ENCODE measurements around the gene ARPP19. TPM values are rescaled to one million over a fixed set of nuclear protein-coding genes. Genes with fewer than 3 reads are reported as not detected.
"Not testable (repeated sequence)": the region's sequence is repeated elsewhere in the genome, so short reads cannot be mapped to it uniquely, and the experiment has no call there.

The ARPP19 gene, protein sequence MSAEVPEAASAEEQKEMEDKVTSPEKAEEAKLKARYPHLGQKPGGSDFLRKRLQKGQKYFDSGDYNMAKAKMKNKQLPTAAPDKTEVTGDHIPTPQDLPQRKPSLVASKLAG
- polyA plus RNA-seq (ENCODE audit: insufficient read length in 4 of 4), result 100 to 1,000 TPM; 119 to 143 (median 133) TPM

DNA sequence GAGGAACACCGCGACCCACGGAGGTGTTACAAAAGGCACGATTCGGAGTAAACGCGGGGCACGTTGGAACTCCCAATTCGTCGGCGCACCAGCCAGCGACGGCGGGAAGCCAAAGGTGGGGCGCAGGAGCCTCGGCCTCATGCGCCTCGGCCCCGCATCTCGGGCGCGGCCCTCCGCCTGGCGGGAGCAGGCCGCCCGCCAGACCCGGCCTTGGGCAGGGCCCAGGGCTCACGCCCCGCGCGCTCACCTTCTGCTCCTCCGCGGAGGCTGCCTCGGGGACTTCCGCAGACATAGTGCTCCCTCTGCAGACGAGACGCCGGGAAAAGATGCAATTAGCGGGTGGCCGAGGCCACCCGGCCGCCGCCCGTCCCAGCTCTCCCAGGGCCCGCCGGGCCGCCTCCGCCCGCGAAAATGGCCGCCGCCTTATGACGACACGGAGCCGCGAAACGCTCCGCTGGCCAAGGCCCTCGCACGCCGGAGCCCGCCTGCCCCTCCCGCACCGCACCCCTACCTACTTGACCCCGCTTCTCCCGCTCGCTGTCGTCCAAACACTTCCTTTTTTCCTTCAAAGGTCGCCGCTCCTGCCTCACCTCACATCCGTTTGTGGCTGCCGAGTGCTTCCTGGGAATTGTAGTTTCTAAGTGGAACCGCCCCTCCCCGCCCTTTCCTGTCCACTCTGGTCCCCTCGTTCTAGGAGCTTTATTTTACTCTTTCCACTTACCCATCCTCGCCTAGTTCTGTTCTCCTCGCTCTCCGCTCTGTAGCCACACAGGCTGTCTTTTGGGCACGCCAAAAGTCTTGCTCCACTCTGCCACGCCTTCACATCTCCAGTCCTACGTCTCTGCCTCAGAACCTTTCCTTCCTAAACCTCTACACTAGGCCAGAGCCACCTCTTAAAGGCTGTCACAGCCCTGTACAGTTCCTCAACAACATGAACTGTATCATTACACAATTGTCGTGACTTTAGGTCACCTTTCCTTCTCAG, at the start of gene ARPP19:
Gene ARPP19, minus strand, starts transcription at position 430 of the 985 bp plus-strand sequence. Its CDS starts 138 bp downstream, at position 292.
- peak; percentile 68 to 87 (median 74) for DNase-seq (ENCODE audit: low read depth in 4 of 4, low spot score in 2 of 4)

DNA sequence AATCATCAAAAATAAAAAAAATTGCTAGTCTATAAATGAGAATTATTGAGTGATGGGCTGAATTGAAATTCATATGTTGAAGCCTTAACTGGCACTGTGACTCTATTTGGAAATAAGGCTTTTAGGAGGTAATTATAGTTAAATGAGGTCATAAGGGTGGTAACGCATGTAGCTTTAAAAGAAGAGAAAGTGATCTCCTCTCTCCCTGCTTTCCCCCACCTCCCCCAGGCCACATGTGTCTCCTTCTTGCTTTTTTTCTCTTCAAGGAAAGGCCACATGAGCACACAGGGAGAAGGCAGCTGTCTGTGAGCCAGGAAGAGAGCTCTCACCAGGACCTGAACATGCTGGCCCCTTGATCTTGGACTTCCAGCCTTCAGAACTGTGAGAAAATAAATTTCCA, 48.2 kb upstream of the ARPP19 start:
- no peak for DNase-seq (ENCODE audit: low read depth in 4 of 4, low spot score in 2 of 4)

DNA sequence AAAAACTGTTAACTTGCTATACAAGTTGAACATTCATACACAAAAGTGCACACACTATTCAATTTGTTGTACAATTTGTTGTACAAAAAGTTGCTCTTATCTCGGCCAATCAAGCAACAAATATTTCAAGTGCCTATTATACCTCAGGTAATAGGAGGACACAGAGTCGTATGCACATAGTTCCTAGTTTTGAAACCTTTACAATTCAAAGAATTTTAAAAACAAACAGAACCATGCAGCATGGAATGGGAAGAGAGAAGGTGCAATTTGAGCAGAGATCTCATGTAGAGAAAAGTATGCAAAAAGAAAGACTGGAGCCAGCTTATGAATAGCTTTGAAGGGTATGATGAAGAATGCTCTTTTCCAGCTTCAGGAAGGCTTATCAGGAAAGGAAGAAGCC, 46.5 kb upstream of the ARPP19 start:
- DNase-seq (ENCODE audit: low read depth in 4 of 4, low spot score in 2 of 4), result no peak

DNA sequence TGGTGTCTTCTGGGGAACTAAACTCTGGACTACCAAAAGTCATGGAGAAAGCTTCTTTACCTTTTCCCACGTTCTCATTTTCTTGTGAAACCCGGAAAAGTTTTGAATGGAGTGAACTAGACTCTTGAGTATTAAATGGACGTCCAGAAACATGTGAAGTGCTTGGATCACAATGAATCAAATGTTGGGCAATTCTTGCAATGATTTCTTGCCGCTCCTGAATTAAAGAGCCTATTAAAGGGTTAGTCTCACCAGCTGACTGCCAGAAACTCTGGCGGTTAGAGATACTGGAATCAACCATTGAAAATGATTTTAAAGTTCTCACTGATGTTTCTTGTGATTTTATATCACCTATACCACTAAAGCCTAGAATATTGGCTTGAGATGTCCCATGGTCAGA, 40.8 kb upstream of the ARPP19 start:
- DNase-seq (ENCODE audit: low read depth in 4 of 4, low spot score in 2 of 4), result no peak

DNA sequence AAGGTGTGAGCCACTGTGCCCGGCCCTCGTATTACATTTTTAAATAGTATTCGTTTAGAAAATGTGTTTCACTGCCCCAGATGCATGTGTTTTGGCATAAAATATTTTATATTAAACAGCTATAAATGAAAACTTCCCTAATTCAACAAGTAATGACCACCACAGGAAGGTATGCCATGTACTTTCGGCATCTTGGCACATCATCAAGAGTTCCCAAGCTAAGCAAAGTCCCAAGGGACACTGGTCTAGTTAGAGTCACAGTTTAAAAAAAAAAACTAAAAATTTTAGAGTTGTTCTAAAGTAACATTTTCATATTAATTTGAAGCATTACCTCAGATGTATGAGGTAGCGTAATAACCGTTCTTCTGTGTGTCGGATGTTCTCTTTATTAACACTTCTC, 15.6 kb upstream of the ARPP19 start:
- DNase-seq (ENCODE audit: low read depth in 4 of 4, low spot score in 2 of 4), result no peak

DNA sequence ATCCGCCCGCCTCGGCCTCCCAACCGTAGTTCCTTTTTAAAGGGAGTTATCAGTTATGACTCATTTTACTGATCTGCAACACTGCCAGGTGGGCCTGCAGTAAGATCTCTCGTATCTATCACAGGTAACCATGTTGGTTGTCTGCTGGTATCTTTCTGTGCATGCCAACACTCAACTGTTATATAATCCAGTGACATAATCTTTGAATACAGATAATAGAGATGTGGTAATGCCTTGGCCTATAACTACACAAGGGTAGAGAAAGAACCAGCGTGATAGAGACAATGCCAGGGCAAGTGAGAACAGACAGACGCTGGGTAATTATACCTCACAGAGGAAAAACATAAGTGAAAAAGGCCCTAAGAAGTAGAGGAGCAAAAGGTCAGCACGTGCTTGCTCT, 11.0 kb upstream of the ARPP19 start:
- no peak for DNase-seq (ENCODE audit: low read depth in 4 of 4, low spot score in 2 of 4)

DNA sequence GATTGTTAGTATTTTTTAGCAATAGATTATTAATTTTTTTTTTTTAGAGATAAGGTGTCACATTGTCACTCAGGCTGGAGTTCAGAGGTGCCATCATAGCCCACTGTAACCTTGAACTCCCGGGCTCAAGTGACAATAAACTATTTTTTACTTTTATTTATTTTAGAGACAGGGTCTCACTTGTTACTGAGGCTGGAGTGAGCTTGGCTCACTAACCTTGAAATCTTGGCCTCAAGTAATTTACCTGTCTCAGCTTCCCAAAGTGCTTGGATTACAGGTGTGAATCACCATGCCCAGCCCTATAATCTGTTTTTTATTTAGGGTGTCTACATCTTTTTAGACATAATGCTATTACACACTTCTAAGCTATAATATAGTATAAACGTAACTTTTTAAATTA, 7.9 kb upstream of the ARPP19 start:
- DNase-seq (ENCODE audit: low read depth in 4 of 4, low spot score in 2 of 4), result no peak

DNA sequence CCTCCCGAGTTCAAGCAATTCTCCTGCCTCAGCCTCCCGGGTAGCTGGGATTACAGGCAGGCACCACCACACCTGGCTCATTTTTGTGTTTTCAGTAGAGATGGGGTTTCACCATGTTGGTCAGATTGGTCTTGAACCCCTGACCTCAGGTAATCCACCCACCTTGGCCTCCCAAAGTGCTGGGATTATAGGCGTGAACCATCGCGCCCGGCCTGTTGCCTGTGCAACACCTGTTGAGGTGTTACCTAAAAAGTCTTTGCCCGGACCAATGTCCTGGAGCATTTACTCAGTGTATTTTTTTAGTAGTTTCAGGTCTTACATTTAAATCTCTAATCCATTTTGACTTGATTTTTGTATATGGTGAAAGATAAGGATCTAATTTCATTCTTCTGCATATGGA, 6.7 kb upstream of the ARPP19 start:
- DNase-seq (ENCODE audit: low read depth in 4 of 4, low spot score in 2 of 4), result not testable (repeated sequence)

DNA sequence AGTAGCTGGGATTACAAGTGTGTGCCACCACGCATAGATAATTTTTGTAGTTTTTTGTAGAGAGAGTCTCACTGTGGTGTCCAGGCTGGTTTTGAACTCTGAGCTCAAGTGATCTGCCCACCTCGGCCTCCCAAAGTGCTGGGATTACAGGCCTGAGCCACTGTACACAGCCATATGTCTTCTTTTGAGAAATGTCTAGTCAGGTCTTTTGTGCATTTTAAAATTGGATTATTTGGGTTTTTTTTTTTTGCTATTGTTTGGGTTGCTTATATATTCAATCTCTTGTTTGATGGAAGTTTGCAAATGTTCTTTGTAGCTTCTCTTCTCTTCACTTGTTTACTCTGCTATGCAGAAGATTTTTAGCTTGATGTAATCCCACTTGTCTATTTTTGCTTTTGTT, 6.2 kb upstream of the ARPP19 start:
- no peak for DNase-seq (ENCODE audit: low read depth in 4 of 4, low spot score in 2 of 4)

DNA sequence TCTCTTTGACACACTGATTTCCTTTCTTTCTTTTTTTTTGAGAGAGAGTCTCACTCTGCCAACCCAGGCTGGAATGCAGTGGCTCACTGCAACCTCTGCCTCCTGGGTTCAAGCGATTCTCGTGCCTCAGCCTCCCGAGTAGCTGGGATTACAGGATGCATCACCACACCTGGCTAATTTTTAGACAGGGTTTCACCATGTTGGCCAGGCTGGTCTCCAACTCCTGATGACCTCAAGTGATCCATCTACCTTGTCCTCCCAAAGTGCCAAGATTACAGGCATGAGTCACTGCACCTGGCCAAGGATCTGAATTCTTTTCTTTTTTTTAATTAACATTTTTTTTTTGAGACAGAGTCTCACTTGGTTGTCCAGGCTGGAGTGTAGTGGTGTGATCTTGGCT, 5.8 kb upstream of the ARPP19 start:
- not testable (repeated sequence) for DNase-seq (ENCODE audit: low read depth in 4 of 4, low spot score in 2 of 4)

DNA sequence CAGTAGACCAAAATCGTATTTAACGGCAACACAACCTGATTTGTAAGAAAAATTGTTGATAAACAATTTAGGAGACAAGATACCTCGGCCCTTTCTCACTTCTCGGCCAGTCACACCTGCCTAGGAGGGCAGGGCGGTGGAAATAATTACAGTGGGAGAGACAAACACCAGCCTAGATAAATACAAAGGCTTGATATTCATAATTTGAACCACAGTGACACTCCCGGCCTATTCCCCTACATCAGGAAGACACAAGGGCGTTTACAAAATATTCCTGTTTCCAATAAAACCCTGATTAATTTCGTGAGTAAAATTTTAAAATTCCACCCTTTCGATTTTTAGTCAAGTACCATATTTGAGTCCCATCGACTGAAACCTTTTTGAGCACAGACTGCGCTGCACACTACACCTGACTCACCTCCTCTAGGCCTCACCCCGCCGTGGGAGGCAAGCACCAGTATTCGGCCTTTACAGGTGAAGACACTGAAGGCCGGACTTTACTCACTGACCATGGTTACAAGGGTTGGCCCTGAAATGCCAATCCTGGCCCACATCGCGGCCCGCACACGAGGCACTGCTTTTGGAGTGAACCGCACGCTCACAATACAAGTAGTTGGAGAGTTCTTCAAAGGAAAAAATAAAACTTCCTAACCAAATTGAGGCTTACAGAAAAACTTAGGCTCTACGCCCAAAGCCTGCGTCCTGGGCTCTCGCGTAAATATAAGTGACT, 794 bp downstream of the ARPP19 start:
- DNase-seq (ENCODE audit: low read depth in 4 of 4, low spot score in 2 of 4), result peak; percentile 44 to 74 (median 57)

DNA sequence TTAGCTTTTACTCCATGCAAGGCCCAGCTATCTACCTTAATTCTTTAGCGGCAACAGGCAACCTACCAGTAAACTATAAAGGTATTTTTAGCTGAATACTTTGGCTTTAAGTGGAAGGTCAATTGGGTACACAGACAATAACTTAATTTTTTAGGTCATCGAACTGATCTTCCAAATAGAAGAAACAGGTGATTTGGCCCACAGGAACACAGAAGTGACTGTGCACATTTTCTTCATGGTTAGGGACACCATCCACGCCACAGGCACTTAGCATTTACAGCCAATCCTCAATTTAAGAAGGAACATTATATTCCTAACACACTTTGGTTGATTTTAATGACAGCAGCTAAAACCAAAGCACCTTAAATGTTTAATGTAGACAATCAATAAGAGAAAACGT, 1.9 kb downstream of the ARPP19 start:
- no peak for DNase-seq (ENCODE audit: low read depth in 4 of 4, low spot score in 2 of 4)

DNA sequence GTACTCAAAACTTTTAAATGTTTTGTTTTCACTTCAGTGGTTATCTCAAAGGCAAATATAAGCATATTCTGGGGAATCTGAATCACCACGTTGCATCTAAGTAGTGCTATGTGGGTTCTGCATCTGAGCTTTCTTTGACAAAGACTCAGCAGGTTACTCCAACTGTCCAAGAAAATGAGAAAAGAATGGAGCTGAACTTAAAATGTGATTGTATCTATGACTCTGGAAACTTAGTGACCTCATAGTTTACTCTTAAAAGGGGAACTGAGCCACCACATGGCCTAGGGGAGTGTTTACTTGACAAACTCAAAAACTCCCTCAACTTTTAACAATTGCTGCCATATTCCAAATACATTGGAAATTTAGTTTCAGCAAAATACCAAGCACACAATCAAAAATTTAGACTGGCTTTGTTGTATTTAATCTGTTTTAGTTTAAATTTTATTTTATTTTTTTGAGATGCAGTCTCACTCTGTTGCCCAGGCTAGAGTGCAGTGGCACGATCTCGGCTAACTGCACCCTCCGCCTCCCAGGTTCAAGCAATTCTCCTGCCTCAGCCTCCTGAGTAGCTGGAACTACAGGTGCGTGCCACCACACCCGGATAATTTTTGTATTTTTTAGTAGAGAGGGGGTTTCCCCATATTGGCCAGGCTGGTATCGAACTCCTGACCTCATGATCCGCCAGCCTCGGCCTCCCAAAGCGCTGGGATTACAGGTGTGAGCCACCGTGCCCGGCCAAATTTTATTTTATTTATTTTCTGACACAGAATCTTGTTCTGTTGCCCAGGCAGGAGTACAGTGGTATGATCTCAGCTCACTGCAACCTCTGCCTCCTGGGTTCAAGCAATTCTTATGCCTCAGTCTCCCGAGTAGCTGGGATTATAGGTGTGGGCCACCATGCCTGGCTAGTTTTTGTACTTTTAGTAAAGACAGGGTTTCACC, 3.1 kb downstream of the ARPP19 start:
- not testable (repeated sequence) for DNase-seq (ENCODE audit: low read depth in 4 of 4, low spot score in 2 of 4)

DNA sequence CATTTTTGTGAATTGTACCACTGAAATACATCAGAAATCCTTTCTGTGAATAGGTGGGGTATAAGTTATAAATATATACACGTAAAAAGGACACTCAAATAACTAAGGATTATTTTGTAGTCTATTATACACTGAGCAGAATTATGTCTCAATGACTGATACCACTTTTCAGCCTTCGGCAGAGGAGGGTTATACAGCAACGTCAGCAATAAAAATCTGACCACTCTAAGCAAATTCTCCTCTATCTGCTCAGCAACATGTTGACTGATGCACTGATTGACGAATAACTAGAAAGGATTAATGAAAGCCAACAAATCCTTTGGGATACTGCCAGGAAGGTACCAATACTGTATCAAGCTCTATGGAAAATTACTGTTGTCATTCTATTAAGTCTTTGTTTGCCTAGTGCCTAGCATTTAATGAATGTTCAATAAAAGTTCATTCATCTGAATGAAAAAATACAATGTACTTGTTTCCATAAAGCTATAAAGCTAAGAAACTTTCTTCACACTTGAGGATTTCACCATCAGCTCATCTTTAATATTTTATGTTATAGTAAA, 5.2 kb downstream of the ARPP19 start:
- DNase-seq (ENCODE audit: low read depth in 4 of 4, low spot score in 2 of 4), result no peak

DNA sequence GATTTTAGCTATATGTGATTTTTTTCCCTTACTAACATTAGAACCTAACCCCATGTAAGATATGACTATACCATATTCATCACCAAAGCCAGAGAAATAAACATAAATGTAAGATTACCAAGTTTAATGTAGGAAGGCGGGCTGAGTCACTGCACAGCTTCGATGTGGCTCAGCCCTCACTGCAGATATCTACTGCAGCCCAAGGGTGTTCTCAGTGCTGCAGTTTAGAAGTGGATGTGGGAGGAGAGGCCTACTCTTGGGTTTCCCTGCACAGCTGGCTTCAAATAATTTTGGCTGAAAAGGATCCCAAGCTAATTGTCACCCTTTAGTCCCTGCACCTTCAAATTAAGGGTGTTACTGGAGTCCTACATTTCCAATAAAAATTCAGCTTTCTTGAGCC, 9.3 kb downstream of the ARPP19 start:
- no peak for DNase-seq (ENCODE audit: low read depth in 4 of 4, low spot score in 2 of 4)

DNA sequence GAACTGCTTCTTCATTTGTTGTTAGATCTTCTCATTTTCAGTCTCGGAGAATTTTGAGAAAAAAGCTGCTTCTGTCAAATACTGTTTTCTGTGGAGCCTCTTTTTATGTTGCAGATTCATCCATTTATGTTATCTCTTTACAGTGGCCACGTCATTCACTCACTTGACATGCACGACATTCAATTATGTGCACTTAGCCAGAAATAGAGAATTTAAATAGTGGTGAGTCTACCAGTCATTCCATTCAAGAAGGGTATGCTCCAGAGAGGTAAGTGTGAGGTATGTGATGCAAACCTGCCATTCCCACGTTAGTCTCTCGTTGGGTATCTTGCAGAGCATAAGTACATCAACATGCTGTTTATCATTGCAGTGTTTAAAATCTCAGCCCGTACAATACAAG, 9.8 kb downstream of the ARPP19 start:
- DNase-seq (ENCODE audit: low read depth in 4 of 4, low spot score in 2 of 4), result no peak

DNA sequence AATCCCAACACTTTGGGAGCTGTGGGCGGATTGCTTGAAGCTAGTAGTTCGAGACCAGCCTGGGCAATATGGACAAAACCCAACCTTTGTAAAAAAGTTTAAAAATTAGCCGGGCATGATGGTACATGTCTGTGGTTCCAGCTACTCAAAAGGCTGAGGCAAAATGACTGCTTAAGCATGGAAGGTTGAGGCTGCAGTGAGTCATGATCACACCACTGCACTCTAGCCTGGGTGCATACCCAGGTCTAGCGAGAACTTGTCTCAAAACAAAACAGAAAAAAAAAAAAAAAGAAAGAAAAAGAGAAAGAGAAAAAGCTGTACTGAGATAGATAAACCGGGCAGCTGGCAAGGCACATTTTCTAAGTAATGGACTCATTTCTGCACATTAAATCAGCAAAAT, 10.6 kb downstream of the ARPP19 start:
- DNase-seq (ENCODE audit: low read depth in 4 of 4, low spot score in 2 of 4), result no peak

DNA sequence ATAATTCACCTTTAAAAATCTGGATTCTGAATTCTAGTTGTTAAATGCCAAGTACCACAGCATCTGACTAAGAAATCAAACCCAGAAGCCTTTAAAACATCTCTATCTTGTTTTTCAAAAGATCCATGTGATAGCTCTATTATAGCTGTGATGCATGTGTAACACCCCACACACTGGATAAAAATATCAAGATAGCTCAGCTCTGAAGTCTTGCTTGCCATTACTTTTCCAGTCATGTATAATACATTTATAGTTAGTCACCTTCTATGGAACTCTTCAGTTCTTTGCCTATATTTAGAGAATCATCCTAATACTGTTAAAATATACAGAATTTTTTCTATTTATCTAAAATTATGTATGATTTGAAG, 11.6 kb downstream of the ARPP19 start:
- no peak for DNase-seq (ENCODE audit: low read depth in 4 of 4, low spot score in 2 of 4)

DNA sequence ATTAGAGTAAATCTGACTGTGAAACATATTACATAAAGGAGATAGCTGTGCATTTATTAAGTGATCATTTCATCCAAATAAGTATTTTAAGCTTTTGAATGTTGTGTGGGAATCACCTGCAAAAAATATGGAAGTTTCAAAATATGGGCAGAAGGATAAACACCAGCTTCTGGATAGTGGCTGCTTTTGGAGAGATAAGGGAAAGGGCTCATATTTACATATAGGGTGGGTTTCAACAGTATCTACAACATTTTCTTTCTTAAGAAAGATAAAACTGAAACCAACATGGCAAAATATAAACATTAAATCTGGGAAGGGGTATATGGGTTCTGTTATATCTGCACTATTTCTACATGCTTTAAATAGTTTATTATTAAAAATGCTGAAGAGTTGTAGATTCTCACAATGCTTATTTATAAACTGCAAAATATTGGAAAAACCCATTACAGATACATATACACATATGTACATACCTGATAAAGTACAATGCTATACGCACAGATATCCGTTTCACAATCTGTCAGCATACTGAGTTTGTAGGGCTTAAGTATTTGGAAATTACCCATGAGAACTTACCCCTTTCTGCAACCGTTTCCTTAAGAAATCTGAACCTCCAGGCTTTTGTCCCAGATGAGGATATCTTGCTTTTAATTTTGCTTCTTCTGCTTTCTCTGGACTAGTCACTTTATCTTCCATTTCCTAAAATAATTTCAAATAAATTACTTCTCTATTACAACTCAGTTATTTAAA, 12.1 kb downstream of the ARPP19 start:
- DNase-seq (ENCODE audit: low read depth in 4 of 4, low spot score in 2 of 4), result no peak

Data from left renal cortex interstitium (tissue), 4 donors.